NCI-H1930 (cell line): ENCODE data around the gene ZC3H12D.

Experiments
- DNase-seq, 2 experiments: peaks; one replicate each; lab custom pipeline; 2025; lab: John Stamatoyannopoulos, UW

Gene ZC3H12D

DNA sequence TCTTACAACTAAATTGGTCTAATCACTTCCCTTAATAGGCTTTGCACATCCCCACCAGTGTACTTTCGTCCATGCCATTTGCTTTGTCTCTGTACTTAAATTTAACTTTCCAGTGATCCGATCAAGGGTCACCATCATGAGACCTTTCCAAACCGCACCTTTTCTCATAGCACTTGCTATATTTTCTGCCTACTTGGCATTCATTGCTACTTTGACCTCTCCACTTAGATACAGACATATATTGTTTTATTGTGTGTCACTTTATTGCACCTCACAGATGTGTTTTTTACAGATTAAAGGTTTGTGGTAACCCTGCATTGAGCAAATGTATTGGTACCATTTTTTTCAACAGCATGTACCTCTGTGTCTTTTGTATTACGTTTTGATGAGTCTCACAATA is 70.0 kb downstream of the ZC3H12D start:
- DNase-seq = no peak

DNA sequence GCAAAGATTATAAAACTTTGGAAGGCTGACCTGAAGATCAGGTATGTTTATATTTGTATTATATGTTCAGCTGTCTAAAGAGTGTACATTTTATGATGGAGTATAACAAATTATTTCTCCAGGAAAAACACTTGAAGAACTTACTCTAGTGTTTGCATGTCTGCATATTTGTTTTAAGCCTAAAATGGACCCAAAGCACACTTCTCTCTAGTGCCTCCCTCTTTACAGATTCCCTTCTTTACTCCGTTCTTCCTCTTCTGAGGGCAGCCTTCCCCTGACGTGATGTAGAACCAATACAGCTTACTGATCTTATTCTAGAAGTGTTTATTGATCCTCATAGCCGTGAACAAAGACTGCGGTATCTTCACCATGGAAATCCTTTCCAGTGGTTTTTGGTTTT is 70.8 kb downstream of the ZC3H12D start:
- DNase-seq = no peak

DNA sequence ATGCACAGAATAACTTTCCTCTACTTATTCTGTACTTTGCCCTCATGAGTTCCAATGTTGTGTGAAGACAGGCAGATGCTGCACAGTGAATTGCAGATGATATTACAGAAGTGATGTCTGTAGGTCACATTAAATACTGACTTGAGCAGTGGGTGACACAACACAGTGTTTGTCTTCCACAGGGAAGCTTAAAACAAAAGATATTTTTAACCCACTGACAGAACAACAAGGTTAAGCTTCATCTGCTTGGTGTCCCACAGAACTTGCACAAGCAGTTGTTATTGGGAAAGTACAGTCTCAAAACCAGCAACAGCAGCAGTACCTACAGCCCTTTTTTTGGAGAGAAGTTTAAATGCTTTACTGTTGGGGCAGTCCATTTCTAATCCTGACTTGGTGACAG is 74.3 kb downstream of the ZC3H12D start:
- DNase-seq = no peak

DNA sequence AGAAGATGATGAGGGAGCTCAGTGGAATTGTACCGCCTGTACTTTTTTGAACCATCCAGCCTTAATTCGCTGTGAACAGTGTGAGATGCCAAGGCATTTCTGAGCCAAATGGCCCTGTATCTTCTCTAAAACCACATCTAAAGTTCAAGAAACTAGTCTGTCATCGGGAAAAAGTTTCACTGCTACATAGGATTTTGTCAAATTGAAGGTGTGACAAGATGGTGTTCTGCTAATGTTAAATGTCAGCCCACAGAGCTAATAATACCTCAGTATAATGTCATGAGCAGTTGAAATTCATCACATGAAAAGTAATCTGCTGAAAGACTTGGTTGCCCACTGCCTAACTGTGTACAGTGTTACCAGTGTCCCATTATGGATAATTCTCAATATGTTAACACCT is 75.2 kb downstream of the ZC3H12D start:
- no peak for DNase-seq

DNA sequence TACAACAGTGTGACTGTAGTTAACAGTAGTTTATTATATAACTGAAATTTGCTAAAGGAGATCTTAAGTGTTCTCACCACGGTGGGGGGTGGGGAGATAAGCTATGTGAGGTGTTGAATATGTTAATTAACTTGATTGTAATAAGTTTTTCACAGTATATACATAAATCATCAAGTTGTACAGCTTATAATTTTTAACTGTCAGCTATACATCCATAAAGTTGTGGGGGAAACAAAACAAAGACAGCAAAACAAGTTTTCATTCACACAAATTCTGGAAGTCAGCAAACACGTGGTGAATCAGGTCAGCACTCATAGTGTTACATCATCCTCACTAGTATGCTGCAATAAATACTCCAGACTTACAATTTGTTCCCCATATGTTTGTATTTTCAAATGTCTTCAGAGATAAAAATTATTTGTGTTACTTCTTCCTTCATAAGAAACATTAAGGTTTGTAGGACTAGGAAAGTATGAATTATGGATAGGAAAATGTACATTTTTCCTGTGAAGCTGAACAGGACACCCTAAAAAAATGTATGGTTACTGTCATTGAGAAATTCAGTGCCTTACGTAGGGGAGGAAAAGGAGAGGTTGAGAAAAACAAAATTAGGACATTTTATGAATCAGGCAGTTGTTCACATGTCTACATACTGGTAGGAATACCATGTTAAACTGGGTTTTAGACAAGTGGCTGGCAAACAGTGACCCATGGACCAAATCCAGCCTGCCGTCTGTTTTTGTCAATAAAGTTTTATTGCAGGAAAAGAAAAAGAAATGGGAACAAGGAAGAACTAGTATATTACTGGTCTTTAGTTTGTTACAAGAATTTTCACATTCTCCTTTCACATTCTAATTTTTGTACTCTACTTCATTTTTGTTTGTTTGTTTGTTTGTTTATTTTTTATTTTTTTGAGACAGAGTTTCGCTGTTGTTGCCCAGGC is 78.7 kb downstream of the ZC3H12D start:
- DNase-seq = no peak

DNA sequence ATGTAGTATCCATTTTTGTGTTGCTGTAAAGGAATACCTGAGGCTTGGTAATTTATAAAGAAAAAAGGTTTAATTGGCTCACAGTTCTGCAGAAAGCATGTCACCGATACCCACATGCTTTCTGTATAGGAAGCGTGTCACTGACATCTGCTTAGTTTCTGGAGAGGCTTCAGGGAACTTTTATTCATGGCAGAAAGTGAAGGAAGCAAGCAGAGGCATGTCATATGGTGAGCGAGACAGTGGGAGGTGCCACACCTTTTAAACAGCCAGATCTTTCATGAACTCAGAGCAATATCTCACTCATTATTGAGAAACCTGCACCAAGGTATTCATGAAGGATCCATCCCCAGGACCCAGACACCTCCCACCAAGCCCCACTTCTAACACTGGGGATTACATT is 81.3 kb downstream of the ZC3H12D start:
- DNase-seq = no peak

DNA sequence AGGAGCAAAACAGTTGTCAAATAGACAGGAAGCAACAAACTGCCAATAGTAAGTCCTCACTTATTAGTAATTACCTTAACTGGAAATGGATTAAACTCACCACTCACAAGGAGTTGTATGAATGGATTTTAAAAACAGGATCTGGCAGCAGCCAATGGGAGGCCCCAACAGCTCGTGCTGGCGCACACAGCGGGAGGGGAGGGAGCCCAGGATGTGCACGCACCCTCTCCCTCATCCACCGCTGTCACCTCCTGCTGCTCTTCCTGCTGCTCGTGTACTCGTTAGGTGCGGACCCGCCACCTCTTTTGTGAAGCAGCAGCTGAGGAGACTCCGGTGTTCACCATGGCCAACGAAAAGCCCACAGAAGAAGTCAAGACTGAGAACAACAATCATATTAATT is 84.8 kb downstream of the ZC3H12D start, which contains the start of gene SUMO4:
TSS of gene SUMO4 (plus strand) at position 213 of the 400 bp plus-strand sequence. CDS start at position 343, 130 bp downstream.
- no peak for DNase-seq

DNA sequence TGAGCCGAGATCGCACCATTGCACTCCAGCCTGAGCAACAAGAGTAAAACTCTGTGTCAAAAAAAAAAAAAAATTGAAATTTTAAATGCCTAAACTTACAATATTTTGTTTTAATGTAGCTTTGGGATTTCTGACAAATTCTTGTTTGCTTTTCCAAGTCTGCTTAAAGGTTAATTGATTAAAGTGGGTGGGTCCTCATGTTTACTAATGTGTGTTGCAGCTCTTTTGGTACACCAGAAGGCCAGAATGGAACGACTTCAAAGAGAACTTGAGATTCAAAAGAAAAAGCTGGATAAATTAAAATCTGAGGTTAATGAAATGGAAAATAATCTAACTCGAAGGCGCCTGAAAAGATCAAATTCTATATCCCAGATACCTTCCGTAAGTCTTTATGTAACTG is 87.4 kb downstream of the ZC3H12D start:
- DNase-seq = no peak
